ENCODE data around the gene SLC25A25. TPM values are rescaled to one million over a fixed set of nuclear protein-coding genes. Genes with fewer than 3 reads are reported as not detected.

Gene SLC25A25
- polyA plus RNA-seq, 1 donor = 19.4 TPM

GRCh38 chr9:128087262-128087661 is 19.2 kb downstream of the SLC25A25 start:
- no peaks in the 10 kb centered on the region for H3K36me3 ChIP-seq (ENCODE audit: control insufficient read depth, insufficient read depth, low read length)
- DNase-seq = no peak
- H3K4me1 ChIP-seq (ENCODE audit: control insufficient read depth, insufficient read depth, low read length) = peaks cover 8% of the 10 kb centered on the region
- H3K4me3 ChIP-seq (ENCODE audit: low read length) = no peak overlapping the region
- no peaks in the 10 kb centered on the region for H3K27me3 ChIP-seq (ENCODE audit: control insufficient read depth, insufficient read depth, low read length)
- no peaks in the 10 kb centered on the region for H3K9me3 ChIP-seq (ENCODE audit: control insufficient read depth, low read depth, low read length)
- no CpG with 5 or more reads among the region's 10 CpGs for WGBS (ENCODE audit: insufficient coverage, low lambda C conversion rate)
- H3K27ac ChIP-seq (ENCODE audit: low read length) = no peak overlapping the region

- DNase-seq = no peak
- Histone ChIP-seq H3K4me1 (ENCODE audit: control insufficient read depth, insufficient read depth, low read length) (peaks cover 3% of the 10 kb centered on the region), H3K27ac (ENCODE audit: low read length) (no peak overlapping the region)
These were observed 20.4 kb downstream of the SLC25A25 start for GRCh38 chr9:128088253-128088945.

DNA sequence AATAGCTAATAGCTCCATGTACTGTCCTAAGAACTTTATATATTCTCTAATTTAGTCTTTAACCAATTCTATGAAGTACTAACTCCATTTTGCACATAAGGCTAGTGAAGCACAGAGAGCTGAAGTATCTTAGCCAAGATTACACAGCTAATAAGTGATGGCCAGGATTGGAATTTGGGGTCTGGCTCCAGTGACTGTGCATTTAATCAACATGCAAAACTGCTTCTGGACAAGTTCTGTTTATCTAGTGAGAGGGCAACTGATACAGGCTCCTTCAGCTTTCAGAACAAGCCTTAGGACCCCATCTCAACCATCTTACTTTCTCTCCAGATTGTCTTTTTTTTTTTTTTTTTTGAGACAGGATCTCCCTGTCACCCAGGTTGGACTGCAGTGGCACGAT is 21.3 kb downstream of the SLC25A25 start:
- H3K36me3 ChIP-seq (ENCODE audit: control insufficient read depth, insufficient read depth, low read length) = no peaks in the 10 kb centered on the region
- DNase-seq = no peak
- H3K27ac ChIP-seq (ENCODE audit: low read length) = no peak overlapping the region
- H3K27me3 ChIP-seq (ENCODE audit: control insufficient read depth, insufficient read depth, low read length) = no peaks in the 10 kb centered on the region
- WGBS (ENCODE audit: insufficient coverage, low lambda C conversion rate) = no CpG with 5 or more reads among the region's 1 CpG
- H3K4me1 ChIP-seq (ENCODE audit: control insufficient read depth, insufficient read depth, low read length) = peaks cover 3% of the 10 kb centered on the region
- H3K9me3 ChIP-seq (ENCODE audit: control insufficient read depth, low read depth, low read length) = no peaks in the 10 kb centered on the region
- H3K4me3 ChIP-seq (ENCODE audit: low read length) = no peak overlapping the region

More at GRCh38 chr9:128088253-128088945, 20.4 kb downstream of the SLC25A25 start:
- Histone ChIP-seq H3K9me3 (ENCODE audit: control insufficient read depth, low read depth, low read length) (no peaks in the 10 kb centered on the region), H3K4me3 (ENCODE audit: low read length) (no peak overlapping the region), H3K27me3 (ENCODE audit: control insufficient read depth, insufficient read depth, low read length) (no peaks in the 10 kb centered on the region), H3K36me3 (ENCODE audit: control insufficient read depth, insufficient read depth, low read length) (no peaks in the 10 kb centered on the region)
- WGBS (ENCODE audit: insufficient coverage, low lambda C conversion rate) = no CpG with 5 or more reads among the region's 9 CpGs

DNA sequence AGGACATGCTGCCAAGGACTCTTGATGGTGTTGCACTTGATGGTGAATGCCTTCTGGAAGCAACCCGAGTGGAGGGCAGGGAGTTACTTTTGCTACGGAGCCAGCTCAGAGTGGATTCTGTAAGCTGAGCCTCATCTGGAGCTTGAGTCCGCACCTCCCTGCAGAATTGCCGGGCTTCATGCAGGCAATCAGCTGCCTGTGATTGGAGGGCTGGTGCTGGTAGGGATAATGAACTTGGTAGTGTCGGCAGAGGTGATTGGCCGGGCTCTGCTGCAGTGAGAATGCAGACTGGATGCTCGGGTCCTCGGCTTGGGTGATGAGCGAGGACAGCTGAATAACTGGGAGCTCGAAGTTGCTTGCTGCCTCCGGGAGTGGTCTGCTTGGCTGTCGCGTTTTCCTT is 23.1 kb downstream of the SLC25A25 start:
- peak in 1 of 2 donors; percentile 64 for DNase-seq
- no peak overlapping the region for H3K4me3 ChIP-seq (ENCODE audit: low read length)
- H3K9me3 ChIP-seq (ENCODE audit: control insufficient read depth, low read depth, low read length) = no peaks in the 10 kb centered on the region
- WGBS (ENCODE audit: insufficient coverage, low lambda C conversion rate) = no CpG with 5 or more reads among the region's 13 CpGs
- H3K4me1 ChIP-seq (ENCODE audit: control insufficient read depth, insufficient read depth, low read length) = peaks cover 3% of the 10 kb centered on the region
- no peaks in the 10 kb centered on the region for H3K27me3 ChIP-seq (ENCODE audit: control insufficient read depth, insufficient read depth, low read length)
- no peak overlapping the region for H3K27ac ChIP-seq (ENCODE audit: low read length)
- H3K36me3 ChIP-seq (ENCODE audit: control insufficient read depth, insufficient read depth, low read length) = no peaks in the 10 kb centered on the region

GRCh38 chr9:128091571-128091970 is 23.5 kb downstream of the SLC25A25 start:
- Histone ChIP-seq H3K9me3 (ENCODE audit: control insufficient read depth, low read depth, low read length) (no peaks in the 10 kb centered on the region), H3K27ac (ENCODE audit: low read length) (no peak overlapping the region), H3K36me3 (ENCODE audit: control insufficient read depth, insufficient read depth, low read length) (no peaks in the 10 kb centered on the region), H3K27me3 (ENCODE audit: control insufficient read depth, insufficient read depth, low read length) (no peaks in the 10 kb centered on the region), H3K4me3 (ENCODE audit: low read length) (no peak overlapping the region), H3K4me1 (ENCODE audit: control insufficient read depth, insufficient read depth, low read length) (peaks cover 3% of the 10 kb centered on the region)
- no CpG with 5 or more reads among the region's 13 CpGs for whole genome bisulfite sequencing (ENCODE audit: insufficient coverage, low lambda C conversion rate)
- no peak for DNase-seq

DNA sequence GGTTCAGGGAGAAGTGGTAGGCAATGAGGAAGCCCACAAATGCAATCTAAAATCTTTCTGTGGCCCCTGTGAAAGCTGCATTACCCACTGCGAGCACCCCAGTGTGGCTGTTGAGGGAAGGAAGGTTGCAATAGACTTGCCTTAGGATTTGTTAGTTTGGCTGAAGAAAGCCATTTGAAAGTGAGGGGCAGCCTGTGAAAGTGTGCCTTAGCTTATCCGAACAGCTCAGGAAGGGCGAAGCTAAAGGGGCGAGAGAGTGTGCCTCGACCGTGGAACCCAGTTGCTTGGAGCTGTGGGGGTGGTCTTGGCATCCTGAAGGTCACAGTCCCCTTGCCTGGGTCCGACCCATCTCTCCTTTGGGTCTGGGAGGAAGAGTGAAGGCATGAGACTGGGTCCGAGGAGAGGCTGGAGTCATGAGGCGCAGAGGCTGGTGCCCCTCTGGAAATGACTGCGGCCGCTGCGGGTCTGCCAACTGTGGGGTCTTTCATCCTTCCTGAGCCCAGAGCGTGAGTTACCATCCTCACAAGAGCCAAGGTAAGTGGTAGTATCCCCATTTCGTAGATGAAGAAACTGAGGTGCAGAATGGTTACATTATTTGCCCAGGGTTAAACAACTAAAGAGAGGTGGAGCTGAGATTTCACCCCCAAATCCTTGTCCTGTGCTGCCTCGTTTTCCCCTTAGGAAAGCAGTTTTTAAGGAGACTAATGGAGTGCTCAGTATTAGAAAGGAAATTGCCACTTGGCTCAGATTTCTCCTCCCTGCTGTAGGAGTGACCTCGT is 24.4 kb downstream of the SLC25A25 start:
- Histone ChIP-seq H3K36me3 (ENCODE audit: control insufficient read depth, insufficient read depth, low read length) (no peaks in the 10 kb centered on the region), H3K9me3 (ENCODE audit: control insufficient read depth, low read depth, low read length) (no peaks in the 10 kb centered on the region), H3K27ac (ENCODE audit: low read length) (no peak overlapping the region), H3K4me3 (ENCODE audit: low read length) (no peak overlapping the region), H3K27me3 (ENCODE audit: control insufficient read depth, insufficient read depth, low read length) (no peaks in the 10 kb centered on the region), H3K4me1 (ENCODE audit: control insufficient read depth, insufficient read depth, low read length) (peaks cover 5% of the 10 kb centered on the region)
- DNase-seq = no peak
- WGBS (ENCODE audit: insufficient coverage, low lambda C conversion rate) = 40% methylated on average over 1 of the region's 16 CpGs

GRCh38 chr9:128093011-128093410 is 25.0 kb downstream of the SLC25A25 start:
- H3K4me1 ChIP-seq (ENCODE audit: control insufficient read depth, insufficient read depth, low read length) = peaks cover 10% of the 10 kb centered on the region

GRCh38 chr9:128094166-128094949 is 26.3 kb downstream of the SLC25A25 start:
- Histone ChIP-seq H3K4me1 (ENCODE audit: control insufficient read depth, insufficient read depth, low read length) (peaks cover 17% of the 10 kb centered on the region), H3K27me3 (ENCODE audit: control insufficient read depth, insufficient read depth, low read length) (no peaks in the 10 kb centered on the region), H3K9me3 (ENCODE audit: control insufficient read depth, low read depth, low read length) (no peaks in the 10 kb centered on the region), H3K27ac (ENCODE audit: low read length) (peak overlapping the region; percentile 71), H3K4me3 (ENCODE audit: low read length) (no peak overlapping the region), H3K36me3 (ENCODE audit: control insufficient read depth, insufficient read depth, low read length) (no peaks in the 10 kb centered on the region)
- no CpG with 5 or more reads among the region's 8 CpGs for WGBS (ENCODE audit: insufficient coverage, low lambda C conversion rate)
- peak; percentile 93 to 94 for DNase-seq

More at GRCh38 chr9:128093011-128093410, 25.0 kb downstream of the SLC25A25 start:
- H3K27me3 ChIP-seq (ENCODE audit: control insufficient read depth, insufficient read depth, low read length) = no peaks in the 10 kb centered on the region
- no peaks in the 10 kb centered on the region for H3K36me3 ChIP-seq (ENCODE audit: control insufficient read depth, insufficient read depth, low read length)
- H3K27ac ChIP-seq (ENCODE audit: low read length) = peak overlapping the region; percentile 71
- H3K9me3 ChIP-seq (ENCODE audit: control insufficient read depth, low read depth, low read length) = no peaks in the 10 kb centered on the region
- no peak for DNase-seq
- no peak overlapping the region for H3K4me3 ChIP-seq (ENCODE audit: low read length)
- 100% methylated on average over 1 of the region's 4 CpGs for WGBS (ENCODE audit: insufficient coverage, low lambda C conversion rate)

DNA sequence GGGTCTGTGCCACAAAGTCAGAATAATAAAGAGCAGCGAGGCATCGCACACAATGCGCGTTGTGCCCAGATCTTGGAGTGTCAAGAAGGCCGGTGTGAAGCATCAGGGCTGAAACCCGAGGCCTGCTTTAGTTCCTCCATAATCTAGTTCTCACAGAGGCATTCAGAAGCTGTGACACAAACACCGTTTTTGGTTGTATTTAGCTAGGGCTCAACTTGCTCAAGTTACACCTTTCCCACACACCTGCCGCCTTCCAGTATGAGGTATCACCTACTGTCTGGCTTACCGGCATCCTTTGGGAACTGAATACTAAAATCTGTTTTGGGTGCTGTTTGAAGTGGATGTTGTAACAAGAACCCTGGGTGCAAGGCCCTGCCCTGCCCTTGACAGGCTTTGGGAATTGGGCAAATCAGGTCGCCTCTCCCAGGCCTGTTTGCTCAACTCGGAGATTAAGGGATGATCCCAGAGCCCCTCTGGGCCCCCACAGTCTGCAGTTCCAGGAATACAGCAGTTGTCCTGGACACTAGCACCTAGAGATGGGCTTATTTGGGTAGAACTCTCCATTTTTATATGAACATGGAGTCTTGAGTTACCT is 27.0 kb downstream of the SLC25A25 start:
- DNase-seq = no peak
- H3K27me3 ChIP-seq (ENCODE audit: control insufficient read depth, insufficient read depth, low read length) = no peaks in the 10 kb centered on the region
- no peaks in the 10 kb centered on the region for H3K36me3 ChIP-seq (ENCODE audit: control insufficient read depth, insufficient read depth, low read length)
- H3K27ac ChIP-seq (ENCODE audit: low read length) = peak overlapping the region; percentile 71
- 100% methylated on average over 1 of the region's 11 CpGs for WGBS (ENCODE audit: insufficient coverage, low lambda C conversion rate)
- H3K4me1 ChIP-seq (ENCODE audit: control insufficient read depth, insufficient read depth, low read length) = peaks cover 24% of the 10 kb centered on the region
- H3K9me3 ChIP-seq (ENCODE audit: control insufficient read depth, low read depth, low read length) = no peaks in the 10 kb centered on the region
- H3K4me3 ChIP-seq (ENCODE audit: low read length) = no peak overlapping the region

All from large intestine (tissue), 3 donors.